Stimulated activated CD4-positive, alpha-beta T cell treated with anti-CD3 and anti-CD28 coated beads, Interleukin-12 subunit alpha, Interleukin-12 subunit beta, amount 100 ng/mL, for 24 hours (primary cell): ENCODE data around the gene GUCA2B.

Experiments used
- DNase-seq, 2 experiments: peaks; one replicate each; pipeline ENCODE4 v3.0.0-alpha.2; 2020; ENCODE audit warnings: low read depth in 2 of 2

GUCA2B gene

DNA sequence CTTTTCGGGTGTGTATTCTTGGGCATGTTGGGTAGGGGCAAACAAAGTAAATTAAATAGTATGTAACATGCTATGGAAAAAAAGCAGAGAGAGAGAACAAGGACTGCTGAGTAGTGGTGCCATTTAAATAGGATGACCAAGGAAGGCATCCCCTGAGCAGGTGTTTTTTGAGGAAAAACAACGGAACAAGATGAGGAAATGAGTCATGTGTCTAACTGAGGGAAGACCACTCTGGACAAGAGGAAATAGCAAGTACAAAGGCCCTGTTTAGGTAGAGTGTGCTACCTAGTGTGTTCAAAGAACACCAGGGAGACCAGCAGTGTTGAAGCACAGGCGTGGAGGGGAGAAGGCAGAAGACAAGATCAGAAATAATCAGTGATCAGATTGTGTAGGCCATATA, 31.4 kb downstream of the GUCA2B start:
- DNase-seq: no peak

DNA sequence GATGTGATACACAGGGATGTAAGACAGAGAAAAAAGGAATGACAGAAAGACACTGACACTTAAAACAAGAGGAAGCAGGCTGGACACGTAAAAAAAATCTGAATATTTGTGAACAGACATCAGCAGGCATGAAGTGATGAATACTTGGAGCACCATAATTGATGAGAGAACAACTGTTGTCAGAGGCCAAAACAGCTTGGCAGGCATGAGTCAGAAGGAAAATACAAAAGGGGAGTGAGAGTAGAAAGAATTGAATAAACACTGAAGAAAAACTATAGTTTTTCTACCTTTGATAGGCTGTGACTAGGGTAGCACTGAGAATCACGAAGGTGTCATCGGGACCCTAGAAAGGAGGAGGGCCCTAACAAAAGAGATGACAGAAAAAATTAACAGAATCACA, 32.9 kb downstream of the GUCA2B start:
- no peak for DNase-seq

DNA sequence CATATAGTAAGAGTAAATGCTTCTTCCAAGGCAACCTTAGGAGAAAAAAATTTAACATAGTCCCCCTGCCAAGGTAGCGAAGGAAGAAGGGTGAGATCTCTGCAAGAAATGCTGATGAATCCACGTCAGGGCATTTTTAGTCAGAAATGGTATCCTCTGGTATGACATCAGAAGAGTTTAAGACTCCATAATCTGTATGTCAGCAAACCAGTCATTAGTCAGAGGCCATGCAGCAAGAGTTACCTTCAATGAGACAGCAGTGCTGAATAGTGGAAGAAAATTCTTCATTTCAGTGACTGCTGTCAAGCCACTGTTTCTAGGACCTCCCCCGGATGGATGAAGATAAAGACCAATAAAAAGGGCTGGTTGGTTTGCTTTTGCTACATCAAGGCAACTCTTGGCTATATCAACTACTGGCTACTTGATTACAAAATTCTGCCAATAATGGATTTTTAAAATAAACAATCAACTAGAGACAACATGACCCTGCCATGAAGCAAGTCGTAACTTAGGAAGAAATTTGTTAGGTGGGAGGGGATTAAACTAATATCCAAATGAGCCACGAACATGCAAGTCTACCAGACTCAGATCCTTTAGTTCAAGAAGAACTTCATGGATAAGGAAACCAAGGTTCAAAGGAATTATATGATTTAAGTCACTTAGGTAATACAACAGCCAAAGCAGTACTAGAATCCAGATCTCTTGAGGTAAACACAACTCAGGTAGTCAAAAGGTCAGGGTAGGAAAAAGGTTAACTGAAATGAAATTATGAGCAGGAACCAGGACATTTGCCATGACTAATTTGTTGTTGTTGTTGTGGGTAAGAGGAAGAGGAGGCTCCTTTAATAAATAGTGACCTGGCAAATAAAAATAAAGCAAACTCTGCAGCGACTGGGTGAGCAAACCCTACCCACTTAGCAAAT, 37.0 kb downstream of the GUCA2B start:
- no peak for DNase-seq

DNA sequence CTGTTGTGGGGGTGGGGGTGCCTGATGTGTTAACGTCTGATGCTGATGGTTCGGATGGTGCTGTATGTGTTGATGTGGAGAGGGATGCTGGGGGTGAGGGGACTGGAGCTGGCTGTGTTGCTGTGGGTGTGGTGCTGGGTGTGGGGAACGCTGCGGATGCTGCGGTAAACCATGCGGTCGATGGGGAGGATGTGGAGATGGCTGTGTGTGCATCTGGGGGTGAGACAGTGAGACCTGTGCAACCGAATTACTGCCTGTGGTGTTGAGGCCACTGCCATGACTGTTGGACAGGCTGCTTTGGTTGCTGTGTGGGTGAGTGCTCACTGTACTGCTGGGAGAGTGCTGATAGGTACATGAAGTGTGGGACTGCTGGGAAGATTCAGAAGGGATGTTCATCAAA, 38.1 kb downstream of the GUCA2B start:
- DNase-seq: no peak

DNA sequence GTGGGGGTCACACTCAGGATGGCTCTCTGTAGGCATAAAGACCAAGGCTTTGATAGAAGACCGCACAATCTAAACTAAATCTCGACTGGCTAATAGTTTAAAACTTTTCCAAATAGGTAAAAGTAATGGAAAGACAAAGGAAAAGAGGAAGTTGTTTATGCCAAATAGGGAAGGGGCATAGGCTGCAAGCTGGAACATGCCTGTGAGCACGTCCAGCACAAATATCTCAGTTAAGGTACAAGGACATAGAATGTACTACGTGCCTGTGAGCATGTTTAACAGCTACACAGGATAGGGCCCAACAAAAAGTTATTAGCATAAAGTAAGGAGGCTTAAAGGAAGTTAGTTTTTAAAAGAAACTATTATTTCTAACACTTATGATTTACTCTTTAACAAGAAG, 38.9 kb downstream of the GUCA2B start:
- no peak for DNase-seq

DNA sequence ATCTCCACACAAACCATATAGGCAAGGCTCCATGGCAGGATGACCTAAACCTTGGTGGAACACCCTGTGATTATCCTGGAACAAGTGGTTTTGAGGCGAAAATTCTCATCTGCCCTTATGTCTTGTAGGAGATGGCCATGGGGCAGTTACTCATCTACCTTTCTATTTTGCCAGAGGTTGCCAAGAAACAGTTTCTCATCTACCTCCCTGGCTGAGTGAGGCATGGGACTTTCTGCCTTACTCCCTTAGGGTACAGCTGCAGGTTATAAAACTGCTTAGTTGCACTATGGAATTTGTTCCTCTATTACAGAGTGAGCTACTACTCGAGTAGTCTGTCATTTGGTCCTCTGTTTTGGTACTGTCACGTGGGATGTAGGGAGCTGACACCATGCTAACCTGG, 42.6 kb downstream of the GUCA2B start:
- DNase-seq: no peak

DNA sequence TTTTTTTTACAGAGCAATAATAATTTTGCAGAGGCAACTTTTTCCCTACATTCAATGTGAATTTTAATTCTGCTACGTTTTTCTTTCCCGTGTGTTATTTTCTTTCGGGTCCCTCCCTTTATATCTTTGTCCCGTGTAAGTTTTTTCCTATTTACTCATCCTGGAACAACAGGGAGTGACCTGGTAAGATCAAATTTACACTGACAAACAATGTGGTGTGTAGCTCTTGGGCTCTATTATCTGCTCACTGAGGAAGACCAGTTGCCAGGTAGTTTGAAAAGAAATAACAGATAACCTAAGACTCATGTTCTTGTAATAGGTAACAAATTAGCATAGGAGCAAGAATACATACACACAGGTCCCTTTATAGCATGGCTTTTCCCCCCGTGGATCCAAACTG, 45.0 kb downstream of the GUCA2B start:
- DNase-seq: no peak

DNA sequence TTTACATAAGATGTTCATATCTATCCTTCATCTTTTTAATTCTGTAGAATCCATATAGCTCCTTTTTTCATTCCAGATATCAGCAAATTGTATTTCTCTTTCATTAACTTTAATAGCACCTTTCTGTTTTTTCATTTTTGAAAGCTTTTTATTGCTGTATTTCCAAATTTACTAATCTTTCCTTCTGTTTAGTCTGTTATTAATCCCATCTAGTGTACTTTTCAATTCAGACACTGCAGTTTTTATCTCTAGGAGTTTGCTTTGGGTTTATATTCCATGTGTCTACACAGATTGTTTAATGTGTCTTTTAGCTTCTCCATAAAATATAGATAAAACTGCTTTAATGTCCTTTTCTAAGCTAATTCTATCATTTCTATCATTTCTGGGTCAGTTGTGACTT, 48.8 kb downstream of the GUCA2B start:
- DNase-seq: no peak
